ENCODE data around the gene SEPTIN2.

- no peak for TF ChIP-seq POLR2A (IDR thresholded peaks at IDR 0.05)
- TF ChIP-seq CTCF (IDR thresholded peaks at IDR 0.05) = no peak
- no peak for TF ChIP-seq EP300 (IDR thresholded peaks at IDR 0.05)
These were observed 36.5 kb downstream of the SEPTIN2 start for GRCh38 chr2:241352227-241352626.
